ENCODE results near the gene DRC7.

The DRC7 gene

DNA sequence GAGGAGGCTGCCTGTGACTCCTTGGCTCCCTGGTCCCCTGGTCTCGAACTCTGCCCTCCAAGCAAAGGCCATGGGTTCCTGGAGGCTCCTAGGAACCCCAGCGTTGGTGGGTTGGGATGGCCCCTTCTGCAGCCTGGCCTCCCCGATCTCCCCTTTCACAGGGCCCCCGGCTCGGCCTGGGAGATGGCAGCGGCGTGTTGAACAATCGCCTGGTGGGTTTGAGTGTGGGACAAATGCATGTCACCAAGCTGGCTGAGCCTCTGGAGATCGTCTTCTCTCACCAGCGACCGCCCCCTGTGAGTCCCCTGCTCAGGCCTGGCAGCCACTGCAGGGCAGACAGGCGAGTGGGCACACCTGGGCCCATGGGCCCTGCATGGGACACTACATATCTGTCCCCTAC is 15.6 kb upstream of the DRC7 start:
- no peak for DNase-seq

DNA sequence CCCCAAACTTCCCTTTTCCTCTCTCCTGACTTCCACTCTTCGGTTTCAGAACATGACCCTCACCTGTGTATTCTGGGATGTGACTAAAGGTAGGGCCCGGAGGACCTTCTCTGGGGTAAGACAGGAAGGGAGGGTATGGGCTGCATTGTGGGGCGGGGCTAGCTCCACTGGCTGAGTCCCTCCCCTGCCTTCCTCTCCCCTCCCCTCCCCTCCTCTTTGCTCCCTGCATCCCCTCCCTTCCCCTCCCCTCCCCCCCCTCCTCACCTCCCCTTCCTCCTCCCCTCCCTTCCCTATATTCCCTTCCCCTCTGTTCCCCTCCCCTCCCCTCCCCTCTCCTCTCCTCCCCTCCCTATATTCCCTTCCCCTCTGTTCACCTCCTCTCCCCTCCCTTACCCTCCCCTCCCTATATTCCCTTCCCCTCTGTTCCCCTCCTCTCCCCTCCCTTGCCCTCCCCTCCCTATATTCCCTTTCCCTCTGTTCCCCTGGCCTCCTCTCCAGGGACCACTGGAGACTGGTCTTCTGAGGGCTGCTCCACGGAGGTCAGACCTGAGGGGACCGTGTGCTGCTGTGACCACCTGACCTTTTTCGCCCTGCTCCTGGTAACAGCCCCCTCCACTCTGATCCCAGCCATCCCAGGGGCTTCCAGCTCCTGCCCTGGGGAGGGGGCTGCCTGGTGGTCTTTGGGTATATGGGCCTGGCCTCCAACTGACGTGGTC is 14.7 kb upstream of the DRC7 start:
- DNase-seq: no peak

DNA sequence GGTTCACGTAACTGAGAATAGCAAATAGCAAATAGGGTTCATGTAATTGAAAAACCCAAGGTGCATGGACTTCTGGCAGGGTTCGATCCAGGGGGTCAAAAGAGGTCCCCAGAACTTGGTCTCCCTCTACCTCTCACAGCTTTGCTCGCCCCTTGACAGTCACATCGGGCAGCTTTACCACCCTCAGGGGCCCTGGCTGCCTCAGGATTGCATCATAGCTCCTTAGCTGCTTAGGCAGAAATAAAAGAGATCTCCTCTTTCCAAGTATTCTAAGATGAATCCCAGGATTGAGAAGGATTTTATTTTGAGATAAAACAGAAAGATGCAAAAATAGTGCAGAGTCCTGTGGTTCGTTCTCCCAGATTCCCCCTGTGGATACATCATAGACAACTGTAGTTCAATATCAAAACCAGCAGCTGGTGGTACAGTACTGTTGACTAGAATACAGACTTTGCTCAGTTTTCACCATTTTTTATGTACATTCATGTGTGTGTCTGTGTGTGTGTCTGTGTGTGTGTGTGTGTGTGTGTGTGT is 13.7 kb upstream of the DRC7 start:
- no peak for DNase-seq

DNA sequence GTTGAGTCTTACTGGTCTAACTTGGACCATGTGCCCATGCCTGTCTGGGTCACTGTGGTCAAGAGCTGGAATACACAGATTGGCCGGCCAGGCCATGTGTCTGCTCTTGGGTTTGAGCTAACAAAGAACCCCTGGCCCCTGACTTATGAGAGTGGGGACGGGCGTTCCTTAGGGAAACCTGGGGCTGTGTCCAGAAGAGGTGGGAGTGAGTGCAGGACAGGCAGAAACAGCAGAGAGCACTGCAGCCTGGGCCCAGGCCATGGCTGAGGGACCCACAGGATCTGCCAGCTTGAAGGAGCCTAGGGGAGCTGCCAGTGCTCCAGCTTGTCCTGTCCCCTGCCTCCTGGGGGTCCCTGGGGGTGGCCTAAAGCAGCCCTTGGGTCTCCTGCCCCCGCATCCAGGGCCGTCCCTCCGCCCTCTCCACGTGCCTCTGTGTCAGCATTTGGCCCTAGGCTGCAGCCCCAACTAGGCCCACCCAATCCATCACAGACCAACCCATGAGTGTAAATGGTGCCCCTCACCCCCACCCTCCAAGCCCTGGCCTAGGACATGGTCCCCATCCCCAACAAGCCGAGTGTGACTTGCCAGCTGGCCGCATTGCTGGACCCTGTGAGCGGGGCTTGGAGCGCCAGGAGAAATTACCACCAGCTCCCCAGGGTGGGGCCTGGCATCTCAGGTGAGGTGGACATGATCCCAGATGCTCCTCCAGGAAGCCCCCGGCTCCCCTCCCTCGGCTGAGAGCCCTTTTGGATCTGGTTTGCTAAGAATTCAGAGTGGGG is 12.5 kb upstream of the DRC7 start:
- DNase-seq: no peak

DNA sequence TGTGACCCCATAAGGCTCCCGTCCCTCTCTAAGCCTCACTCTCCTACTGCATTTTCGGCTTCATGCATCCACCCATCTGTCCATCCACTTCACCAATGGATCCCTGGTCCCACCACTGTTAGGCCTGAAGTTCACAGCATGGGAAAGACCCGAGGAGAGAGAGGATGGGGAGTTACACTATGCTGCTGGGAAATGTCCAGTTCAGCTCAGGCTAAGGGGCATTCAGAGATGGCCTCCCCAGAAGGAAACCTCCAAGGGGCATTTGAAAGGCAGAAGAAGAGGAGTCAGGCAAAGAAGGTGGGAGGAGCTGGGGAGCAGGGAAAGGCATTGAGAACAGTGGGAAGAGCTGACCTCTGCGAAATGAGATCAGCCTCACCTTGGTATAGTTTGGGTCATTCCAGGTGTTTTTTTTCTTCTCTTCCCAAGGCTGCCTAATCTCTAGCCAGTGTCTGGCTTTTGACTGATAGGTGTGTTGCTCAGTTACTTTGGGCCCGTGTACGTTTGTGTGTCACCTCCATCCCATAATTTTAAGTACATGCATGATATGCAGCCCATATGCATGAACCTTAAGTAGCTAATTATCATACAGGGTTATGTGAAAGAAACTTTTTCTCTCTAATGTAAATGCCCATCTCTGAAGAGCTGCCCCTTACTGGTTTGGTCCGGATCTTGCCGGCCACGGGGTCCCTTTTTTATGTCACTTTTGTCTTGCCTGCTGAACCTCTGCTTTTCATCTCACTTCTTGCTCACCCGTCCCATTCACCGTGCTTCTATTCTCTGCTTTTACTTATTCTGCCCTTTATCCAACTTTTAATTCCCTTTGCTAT is 11.6 kb upstream of the DRC7 start:
- DNase-seq: no peak

DNA sequence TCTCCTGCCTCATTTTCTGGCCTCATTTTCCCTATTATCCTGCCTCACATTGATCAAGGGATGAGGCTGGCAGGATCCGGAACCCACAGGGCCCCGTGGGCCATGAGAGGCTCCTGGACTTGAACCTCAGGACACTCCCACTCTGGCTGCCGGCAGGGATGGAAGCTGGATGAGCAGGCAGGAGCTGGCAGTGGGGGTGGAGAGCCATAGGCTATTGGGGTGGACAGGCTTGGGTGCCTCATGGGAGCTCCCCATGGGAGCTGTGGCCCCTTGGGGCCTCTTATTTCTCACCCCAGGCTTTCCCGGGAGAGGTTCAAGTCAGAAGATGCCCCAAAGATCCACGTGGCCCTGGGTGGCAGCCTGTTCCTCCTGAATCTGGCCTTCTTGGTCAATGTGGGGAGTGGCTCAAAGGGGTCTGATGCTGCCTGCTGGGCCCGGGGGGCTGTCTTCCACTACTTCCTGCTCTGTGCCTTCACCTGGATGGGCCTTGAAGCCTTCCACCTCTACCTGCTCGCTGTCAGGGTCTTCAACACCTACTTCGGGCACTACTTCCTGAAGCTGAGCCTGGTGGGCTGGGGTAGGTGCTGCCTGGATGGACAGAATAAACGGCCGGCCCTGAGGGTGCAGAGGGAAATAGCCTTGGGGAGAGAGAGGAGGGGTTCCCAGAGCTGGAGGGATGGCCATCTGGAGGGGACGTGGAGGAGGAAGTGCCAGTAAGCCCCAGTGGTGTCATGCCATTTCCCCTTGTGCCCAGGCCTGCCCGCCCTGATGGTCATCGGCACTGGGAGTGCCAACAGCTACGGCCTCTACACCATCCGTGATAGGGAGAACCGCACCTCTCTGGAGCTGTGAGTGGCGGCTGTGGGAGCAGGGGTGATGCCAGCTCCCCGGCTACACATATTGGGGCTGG is 10.7 kb upstream of the DRC7 start:
- no peak for DNase-seq

DNA sequence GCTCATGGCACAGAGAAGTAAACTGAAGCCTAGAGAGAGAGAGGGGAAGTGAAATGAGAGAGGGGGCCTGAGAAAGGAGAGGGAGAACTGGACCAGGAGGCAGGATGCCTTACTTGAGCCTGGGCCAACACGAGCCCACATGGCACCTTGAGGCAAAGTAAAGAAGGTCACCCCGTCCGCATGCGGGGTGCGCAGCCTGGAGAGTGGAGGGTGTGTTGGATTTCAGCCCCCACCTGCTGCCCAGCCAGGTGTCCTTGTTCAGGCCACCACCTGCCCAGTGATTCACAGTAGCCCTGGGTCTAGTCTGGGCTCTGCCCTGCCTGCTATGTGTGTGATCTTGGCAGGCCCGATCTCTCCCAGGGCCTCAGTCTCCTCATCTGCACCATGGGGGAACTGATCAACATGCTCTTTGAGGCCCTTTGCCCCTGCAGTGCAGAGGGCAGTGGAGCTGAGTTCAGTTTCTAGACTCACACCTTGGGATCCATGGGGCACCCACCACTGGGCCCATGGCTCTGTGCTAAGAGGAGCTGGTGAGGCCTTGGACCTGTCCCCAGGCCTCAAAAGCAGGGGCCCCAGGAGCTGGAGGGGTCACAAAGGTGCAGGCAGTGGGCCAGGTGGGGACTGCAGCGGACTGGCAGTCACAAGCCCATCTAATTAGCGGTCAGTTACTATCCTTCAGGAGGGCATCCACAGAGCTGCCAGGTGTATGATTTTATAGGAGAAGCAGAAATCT is 9.8 kb upstream of the DRC7 start:
- DNase-seq: no peak

DNA sequence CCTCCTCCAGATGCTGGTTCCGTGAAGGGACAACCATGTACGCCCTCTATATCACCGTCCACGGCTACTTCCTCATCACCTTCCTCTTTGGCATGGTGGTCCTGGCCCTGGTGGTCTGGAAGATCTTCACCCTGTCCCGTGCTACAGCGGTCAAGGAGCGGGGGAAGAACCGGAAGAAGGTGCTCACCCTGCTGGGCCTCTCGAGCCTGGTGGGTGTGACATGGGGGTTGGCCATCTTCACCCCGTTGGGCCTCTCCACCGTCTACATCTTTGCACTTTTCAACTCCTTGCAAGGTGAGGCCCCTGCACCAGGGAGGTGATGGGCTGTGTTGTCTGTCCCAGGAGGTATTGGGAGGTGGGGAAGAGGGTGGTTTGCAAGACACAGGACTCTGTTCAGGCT is 9.0 kb upstream of the DRC7 start:
- DNase-seq: no peak

DNA sequence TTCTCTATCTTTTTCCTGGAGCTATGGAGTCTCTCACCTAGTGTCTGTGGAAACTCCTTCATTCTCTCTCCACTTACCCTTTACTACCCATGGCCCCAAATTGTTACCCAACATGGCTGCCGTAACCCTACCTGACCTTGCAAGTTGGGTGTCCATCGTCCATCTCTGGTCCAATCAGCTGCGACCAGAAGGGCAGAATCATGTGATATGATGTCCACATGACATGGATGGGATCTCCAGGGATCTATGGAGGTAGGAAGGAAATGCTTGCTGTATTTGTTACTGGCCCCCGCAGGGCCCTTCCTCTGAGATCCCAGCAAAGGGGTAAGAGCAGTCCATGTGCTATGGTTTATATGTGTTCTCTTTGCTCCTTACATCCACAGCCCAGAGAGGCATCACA is 8.0 kb upstream of the DRC7 start:
- DNase-seq: no peak

DNA sequence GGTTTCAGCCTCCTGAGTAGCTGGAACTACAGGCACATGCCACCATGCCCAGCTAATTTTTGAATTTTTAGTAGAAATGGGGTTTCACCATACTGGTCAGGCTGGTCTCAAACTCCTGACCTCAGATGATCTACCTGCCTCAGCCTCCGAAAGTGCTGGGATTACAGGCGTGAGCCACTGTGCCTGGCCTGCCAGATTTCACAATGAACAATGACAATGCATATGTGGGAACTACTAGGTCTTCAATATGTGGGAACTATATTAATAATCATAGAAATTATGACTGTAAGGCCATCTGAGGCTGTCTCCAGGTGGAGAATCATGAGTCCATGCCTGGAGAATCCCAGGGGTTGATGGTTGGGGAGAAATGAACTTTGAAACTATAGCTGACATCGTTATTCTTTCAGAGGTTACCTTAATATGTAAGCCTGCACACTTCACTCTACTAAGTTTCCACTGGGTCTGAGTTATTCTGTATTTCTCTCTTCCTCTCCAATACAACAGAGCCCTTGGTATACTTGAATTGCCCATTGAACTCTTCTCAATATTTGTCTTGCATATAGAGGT is 7.2 kb upstream of the DRC7 start:
- DNase-seq: no peak

DNA sequence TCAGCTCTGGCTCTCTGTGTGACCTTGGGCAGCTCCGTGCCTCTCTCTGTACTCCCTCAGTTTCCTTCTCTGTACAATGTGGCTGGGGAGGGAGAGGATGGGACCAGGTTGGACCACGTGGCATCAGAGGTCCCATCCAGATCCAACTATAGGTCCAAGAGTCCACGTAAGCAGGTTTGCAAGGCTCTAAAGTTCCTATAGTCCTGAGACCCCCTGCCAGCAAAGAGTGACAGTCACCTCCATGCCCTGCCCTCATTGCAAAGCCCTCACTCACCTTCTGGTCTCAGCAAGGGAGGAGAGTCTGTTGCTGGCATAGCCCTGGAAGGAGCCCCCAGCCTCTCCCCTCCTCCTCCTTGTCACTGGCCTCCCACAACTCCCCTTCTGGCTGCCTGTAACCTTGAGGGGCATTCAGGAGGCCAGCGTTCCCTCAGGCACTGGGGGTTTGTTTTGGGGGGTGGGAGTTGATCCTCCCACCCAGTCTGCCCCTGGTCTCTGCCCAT is 6.1 kb upstream of the DRC7 start:
- DNase-seq: no peak

DNA sequence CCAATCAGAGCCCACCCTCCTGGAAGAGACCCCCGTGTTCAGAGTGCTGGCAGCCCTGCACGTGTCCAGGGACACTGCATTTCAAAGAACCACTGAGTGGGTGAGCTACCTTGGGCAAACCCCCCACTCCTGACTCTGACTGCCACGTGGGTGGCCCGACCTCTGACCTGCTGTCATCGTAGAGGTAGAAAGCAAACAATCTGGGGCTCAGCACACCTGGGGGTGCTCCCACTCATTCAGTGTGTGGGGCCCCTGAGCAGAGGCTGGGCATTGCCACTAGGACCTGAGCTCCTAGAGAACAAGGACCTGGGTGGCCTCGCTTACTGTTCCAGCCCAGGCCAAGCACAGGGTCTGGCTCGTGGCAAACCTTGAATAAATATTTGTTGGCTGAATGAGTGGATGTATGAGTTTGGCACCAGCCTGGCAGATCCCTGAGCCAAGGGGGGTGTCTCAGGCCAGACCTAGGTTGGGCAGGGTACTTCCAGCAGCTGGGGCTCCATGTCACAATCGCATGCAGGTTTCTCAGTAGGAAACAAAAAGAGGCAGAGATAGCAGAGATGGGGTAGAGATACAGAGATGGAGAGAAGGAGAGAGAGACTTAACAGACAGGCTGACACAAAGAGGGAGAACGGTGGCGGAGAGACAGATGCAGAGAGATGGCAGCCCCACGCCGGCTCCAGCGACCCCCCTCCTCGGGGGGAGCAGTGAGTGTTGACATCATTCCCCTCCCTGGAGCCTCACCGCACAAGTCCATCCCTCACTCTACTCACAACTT is 5.4 kb upstream of the DRC7 start:
- DNase-seq: no peak

DNA sequence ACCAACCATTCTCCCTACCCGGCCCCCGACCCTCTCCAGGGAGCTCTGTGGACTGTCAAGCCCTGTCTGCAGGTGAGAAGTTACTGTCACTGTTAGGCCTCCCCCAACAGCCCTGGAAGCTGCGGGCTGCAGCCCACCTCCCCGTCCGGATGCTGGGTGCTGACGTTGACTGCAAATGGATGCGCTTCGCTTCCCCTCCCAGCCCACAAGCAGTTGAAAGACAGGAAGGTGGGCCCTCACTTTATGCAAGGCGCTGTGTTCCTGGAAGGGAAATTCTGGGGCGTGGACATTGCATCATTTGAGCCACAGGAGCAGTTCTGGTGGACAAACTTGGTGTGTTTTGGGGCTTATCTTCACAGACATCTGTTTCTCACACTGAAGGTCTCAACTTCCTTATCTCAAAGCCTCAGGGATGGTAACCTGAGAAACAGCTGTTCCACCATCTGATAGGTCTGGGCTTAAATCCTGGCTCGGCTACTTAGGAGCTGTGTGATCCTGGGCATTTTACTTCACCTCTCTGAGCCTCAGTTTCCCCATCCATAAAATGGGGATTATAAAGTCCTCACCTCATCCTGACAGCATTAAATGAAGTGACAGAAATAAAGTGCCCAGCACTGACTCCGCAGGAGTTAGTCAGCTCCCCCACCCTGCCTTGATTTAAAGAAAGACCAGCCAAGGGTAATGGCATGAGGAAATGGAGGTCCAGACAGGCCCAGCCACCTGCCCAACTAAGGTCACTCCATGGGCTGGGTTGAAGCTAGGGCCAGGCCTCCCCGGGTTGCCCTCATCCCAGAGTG is 4.6 kb upstream of the DRC7 start:
- DNase-seq: no peak

DNA sequence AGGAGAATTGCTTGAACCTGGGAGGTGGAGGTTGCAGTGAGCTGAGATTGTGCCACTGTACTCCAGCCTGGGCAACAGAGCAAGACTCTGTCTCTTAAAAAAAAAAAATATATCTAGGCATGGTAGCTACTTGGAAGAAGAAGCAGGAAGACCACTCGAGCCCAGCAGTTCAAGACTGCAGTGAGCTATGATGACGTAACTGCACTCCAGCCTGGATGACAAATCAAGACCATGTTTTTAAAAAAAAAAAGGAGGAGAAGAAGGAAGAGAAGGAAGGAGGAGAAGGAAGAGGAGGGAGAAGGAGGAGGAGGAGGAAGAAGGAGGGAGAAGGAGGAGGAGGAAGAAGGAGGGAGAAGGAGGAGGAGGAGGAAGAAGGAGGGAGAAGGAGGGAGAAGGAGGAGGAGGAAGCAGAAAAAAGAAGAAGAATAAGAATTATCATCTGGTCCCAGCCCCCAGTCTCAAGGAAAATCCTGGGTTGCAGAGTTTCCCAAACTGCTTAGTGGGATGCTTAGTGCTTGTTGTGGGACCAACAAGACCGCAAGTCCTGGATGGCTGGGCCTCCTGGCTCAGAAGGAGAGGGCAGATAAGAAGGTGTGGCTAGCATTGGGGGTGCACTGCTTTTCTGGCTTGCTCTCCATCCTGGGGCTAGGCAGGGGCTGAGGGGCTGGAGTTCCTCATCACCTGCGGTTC is 3.7 kb upstream of the DRC7 start:
- no peak for DNase-seq

DNA sequence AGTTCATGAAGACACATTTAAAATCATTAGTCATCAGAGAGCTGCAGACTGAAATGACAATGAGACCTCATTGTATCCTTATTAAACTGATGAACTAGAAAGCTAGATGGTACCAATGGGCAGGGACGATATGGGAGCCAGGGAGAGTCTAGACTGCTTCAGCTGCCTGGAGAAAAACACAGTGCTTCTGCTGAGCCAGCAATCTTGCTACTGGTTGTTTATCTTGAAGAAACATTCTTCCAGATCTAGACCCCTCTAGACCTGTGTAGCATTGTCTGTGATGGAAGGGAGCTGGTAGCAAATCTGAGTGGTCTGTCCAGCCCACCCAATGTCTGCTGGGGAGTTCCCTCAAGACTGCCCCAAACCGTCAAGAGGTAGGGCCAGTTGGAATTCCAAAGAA is 2.0 kb upstream of the DRC7 start:
- DNase-seq: no peak

DNA sequence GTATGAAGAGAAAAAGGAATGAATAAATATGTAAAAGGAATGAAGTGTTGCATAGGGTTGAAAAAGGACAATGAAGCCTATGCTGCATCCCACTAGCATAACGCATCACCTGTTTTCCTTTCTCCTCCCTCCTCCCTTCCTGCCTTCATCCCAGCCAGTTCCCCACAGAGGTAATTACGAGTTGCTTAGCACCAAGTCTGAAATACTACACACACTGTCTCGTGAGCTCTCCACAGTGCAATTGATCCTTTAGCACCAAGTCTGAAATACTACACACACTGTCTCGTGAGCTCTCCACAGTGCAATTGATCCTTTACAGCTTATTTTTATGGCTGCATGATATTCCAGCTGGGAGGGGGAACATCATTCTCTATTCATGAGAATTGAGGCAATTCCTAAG is 1.1 kb upstream of the DRC7 start:
- DNase-seq: no peak

DNA sequence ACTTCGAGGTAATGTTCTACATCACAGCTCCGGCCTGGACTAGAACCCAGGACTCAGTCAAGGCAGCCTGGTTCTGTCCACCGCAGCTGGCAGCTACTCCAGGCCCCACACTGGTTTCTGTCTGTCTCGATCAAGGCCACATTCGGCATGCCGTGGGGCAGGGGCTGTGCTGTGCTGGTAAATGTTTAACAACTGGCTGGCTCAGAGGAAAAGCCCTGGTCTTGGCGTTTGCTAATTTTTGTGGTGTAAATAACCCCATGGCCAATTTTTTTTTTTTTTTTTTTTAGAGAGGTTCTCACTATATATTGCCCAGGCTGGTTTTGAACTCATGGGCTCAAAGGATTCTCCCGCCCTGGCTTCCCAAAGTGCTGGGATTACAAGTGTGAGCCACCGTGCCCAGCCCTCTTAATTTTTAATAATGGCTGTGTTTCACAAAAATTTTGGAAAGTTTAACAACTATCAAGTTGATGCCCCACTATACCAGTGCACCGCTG is 328 bp upstream of the DRC7 start:
- DNase-seq: no peak

DNA sequence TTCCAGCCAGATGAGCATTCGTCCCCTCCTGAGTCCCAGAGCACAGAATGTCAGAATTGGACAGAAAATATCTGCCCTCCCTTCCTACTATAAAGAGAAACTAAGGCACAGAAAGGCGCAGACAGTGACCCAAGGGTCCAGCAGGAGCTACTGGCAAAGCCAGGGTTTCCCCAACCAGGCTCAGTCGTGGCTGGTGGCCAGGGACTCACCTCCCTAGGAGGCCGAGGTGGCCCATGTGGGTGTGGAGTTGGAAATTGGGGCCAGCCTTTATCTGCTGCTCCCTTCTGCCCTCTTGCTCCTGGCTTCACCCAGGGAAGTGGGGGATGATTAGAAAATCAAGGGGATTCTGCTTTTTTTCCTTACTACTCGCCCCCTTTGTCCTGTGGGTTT is 1.1 kb downstream of the DRC7 start:
- no peak for DNase-seq

DNA sequence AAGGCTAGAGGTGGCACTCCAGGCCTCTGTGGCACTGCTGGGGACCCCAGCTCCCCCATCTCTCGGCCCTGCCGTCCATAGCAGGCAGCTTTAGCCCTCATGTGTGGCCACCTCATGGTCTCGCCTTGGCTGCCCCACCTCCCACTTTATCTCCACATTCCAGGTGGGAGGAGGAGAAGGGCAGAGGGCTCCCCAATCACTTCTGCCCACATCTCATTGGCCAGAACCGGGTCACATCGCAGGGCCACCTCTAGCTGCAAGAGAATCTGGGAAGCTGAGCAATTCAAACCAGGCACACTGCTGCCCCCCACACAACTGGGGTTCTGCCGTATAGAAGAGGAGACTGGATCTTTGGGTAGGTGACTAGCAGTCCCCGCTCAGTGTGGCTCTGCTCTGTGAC is 1.6 kb downstream of the DRC7 start:
- DNase-seq: no peak
